Type B pancreatic cell (in vitro differentiated cells): Measurements from ENCODE around the gene BTK. TPM values are rescaled to one million over a fixed set of nuclear protein-coding genes. Genes with fewer than 3 reads are reported as not detected.

Experiments used
- DNase-seq: peaks from one replicate; pipeline ENCODE4 v3.0.0; 2021; ENCODE audit warnings: mixed read lengths; ENCODE audit not compliant: unreplicated experiment; ENCODE audit errors: extremely low spot score
- H3K27ac Mint-ChIP-seq: 2 replicates; pipeline ENCODE4 v1.8.0; 2021; ENCODE audit warnings: mild to moderate bottlenecking, mixed read lengths
- H3K27me3 Mint-ChIP-seq: 2 replicates; pipeline ENCODE4 v1.8.0; 2021; ENCODE audit warnings: mixed read lengths
- H3K36me3 Mint-ChIP-seq: 2 replicates; pipeline ENCODE4 v1.8.0; 2021; ENCODE audit warnings: mixed read lengths
- H3K4me1 Mint-ChIP-seq: one replicate; pipeline ENCODE4 v1.8.0; 2021; ENCODE audit warnings: mixed read lengths; ENCODE audit not compliant: unreplicated experiment
- H3K4me3 Mint-ChIP-seq: 2 replicates; pipeline ENCODE4 v1.8.0; 2021; ENCODE audit warnings: mild to moderate bottlenecking, mixed read lengths
- H3K9me3 Mint-ChIP-seq: 2 replicates; pipeline ENCODE4 v1.8.0; 2021; ENCODE audit warnings: mixed read lengths
- CTCF ChIP-seq: fragments of 200-600 bp; sonication (generic); conservative IDR thresholded peaks from 2 replicates; pipeline ENCODE4 v1.5.0; 2021; ENCODE audit warnings: antibody characterized with exemption, mild to moderate bottlenecking
- total RNA-seq: library from RNA; stranded (reverse); gene quantifications from 2 replicates; pipeline ENCODE4 v1.2.1, GENCODE V29; 2021; ENCODE audit warnings: low replicate concordance

Gene BTK
- total RNA-seq, 1 donor from 2014 or later = 0.34 TPM

GRCh38 chrX:101410461-101410860 lies 24.5 kb upstream of the BTK start:
- Mint-ChIP-seq H3K27ac (peak overlapping the region; percentile 85), H3K36me3 (peaks cover 22% of the 10 kb centered on the region), H3K27me3 (peaks cover 3% of the 10 kb centered on the region), H3K4me3 (peak overlapping the region; percentile 85), H3K9me3 (no peaks in the 10 kb centered on the region), H3K4me1 (peaks cover 11% of the 10 kb centered on the region)
- DNase-seq = no peak
- no peak for TF ChIP-seq CTCF

DNA sequence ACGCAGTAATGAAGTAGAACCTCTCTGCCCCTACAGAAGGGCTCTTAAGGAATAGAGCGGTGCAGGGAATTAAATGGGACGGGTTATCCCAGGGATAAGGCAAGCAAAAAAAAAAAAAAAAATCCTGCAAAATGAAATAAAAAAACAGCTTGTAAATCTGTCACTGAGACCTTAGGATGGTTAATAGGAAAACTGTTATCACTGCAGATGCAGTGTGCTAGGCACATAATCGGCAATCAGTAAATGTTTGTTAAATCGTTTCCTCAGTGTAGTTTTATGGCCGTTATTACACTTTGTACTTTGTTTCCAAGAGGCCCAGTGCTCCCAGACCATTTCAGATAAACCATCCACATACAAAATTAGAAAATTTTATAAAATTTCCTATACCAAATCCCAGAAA lies 23.1 kb upstream of the BTK start:
- Mint-ChIP-seq H3K27ac (peak overlapping the region; percentile 99), H3K4me3 (peak overlapping the region; percentile 95), H3K27me3 (peaks cover 3% of the 10 kb centered on the region), H3K36me3 (peaks cover 24% of the 10 kb centered on the region), H3K9me3 (no peaks in the 10 kb centered on the region), H3K4me1 (peaks cover 7% of the 10 kb centered on the region)
- no peak for DNase-seq
- no peak for TF ChIP-seq CTCF

GRCh38 chrX:101408532-101408841 lies 22.5 kb upstream of the BTK start:
- Mint-ChIP-seq H3K9me3 (no peaks in the 10 kb centered on the region), H3K27ac (peak overlapping the region; percentile 99), H3K36me3 (peaks cover 27% of the 10 kb centered on the region), H3K4me3 (peak overlapping the region; percentile 95), H3K27me3 (peaks cover 3% of the 10 kb centered on the region), H3K4me1 (peaks cover 7% of the 10 kb centered on the region)
- peak; percentile 9 for TF ChIP-seq CTCF
- DNase-seq = no peak

DNA sequence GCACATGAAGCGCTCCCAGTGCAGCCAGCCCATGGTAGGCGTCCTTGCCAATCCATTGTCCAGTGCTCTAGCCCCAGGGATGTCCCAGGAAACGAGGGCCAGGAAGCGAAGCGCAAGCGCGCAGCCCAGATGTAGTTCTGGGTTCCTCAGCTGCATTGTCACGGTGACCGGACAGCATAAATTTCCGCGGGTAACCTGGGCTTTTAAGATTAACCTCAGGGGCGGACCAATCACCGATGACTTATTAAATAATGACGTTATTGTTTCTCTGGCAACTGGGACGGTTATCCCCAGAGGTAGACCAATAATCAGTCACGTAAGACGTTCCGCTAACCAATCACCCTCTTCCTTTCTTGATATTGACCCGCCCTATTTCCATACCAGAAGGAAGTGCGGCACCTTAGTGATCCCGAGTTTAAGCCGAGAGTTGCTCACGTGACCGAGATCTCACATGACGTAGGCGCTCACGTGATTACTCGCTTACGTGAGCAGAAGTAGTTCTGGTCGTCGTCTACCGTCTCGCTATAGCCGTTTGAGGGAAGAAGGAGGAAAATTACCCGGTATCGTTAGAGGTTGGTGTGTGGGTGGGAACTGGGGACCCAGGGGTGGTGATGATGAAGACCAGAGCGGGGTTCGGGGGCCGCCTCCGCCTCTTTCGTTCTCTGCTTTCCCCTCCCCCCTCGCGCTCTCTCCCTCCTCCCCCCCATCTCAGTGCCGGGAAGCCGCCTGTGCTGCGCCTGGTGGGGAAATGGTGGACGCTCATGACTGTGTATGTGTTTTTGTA lies 21.9 kb upstream of the BTK start, which contains the start of the genes GLA and HNRNPH2:
Gene GLA (minus strand): TSS at position 178 of the 784 bp plus-strand sequence. CDS start 22 bp downstream, at position 156.
Gene HNRNPH2 (plus strand): TSS at position 475 of the 784 bp plus-strand sequence. CDS start 3,767 bp downstream, outside the sequence.
- no peaks in the 10 kb centered on the region for H3K9me3 Mint-ChIP-seq
- peaks cover 7% of the 10 kb centered on the region for H3K4me1 Mint-ChIP-seq
- peak within 1 kb of the TSS; percentile 95 for H3K4me3 Mint-ChIP-seq
- peak; percentile 81 for DNase-seq
- H3K36me3 Mint-ChIP-seq = peaks cover 24% of the 10 kb centered on the region
- TF ChIP-seq CTCF = peak; percentile 51
- peak within 1 kb of the TSS; percentile 99 for H3K27ac Mint-ChIP-seq
- H3K27me3 Mint-ChIP-seq = peaks cover 3% of the 10 kb centered on the region

GRCh38 chrX:101407167-101407747 lies 21.3 kb upstream of the BTK start:
- peaks cover 7% of the 10 kb centered on the region for H3K4me1 Mint-ChIP-seq
- H3K27me3 Mint-ChIP-seq = peaks cover 3% of the 10 kb centered on the region
- no peaks in the 10 kb centered on the region for H3K9me3 Mint-ChIP-seq
- peak overlapping the region; percentile 95 for H3K4me3 Mint-ChIP-seq
- peak overlapping the region; percentile 99 for H3K27ac Mint-ChIP-seq
- TF ChIP-seq CTCF = no peak
- H3K36me3 Mint-ChIP-seq = peaks cover 19% of the 10 kb centered on the region
- no peak for DNase-seq
